H1 (cell line): ENCODE measurements around the gene CYP11A1. TPM values are rescaled to one million over a fixed set of nuclear protein-coding genes. Genes with fewer than 3 reads are reported as not detected.

Experiments
- CTCF ChIA-PET: fragments of 300-600 bp; sonication (Branson Sonifier 250); formaldehyde crosslinking; loops from one replicate; lab custom pipeline; 2021; ENCODE audit not compliant: partially characterized antibody; lab: Charles Lee
- POLR2A ChIA-PET: fragments of 300-600 bp; sonication (Branson Sonifier 250); formaldehyde crosslinking; loops from one replicate; lab custom pipeline; 2021; ENCODE audit warnings: inconsistent platforms; ENCODE audit not compliant: partially characterized antibody; lab: Charles Lee
- DNase-seq, 2 experiments: peaks; one replicate each; pipeline versions ENCODE4 v3.0.0 to v3.0.0-alpha.2; 2010 to 2022; ENCODE audit warnings: low spot score in 2 of 2, low read depth in 1 of 2, mixed read lengths in 1 of 2
- FAIRE-seq: peaks from 2 replicates; lab custom pipeline; 2011; peaks lifted over from hg19 to GRCh38; lab: Jason Lieb, UNC
- H2AFZ ChIP-seq: 2 replicates; pipeline ENCODE4 v1.8.1; 2012; ENCODE audit warnings: low read length, inconsistent platforms
- H2AK5ac ChIP-seq: 2 replicates; pipeline ENCODE4 v1.6.1; 2013; ENCODE audit warnings: low read depth, low read length
- H2BK120ac ChIP-seq: replicated peaks from 2 replicates; pipeline ENCODE3; 2013; ENCODE audit warnings: low read depth, low read length, inconsistent platforms
- H2BK12ac ChIP-seq: 2 replicates; pipeline ENCODE4 v1.6.1; 2013; ENCODE audit warnings: low read depth, low read length
- H2BK15ac ChIP-seq: 2 replicates; pipeline ENCODE4 v1.6.1; 2013; ENCODE audit warnings: low read length
- H2BK20ac ChIP-seq: 2 replicates; pipeline ENCODE4 v1.6.1; 2013; ENCODE audit warnings: low read length
- H2BK5ac ChIP-seq: 2 replicates; pipeline ENCODE4 v1.6.1; 2013; ENCODE audit warnings: low read depth, low read length
- H3K14ac ChIP-seq: 2 replicates; pipeline ENCODE4 v1.6.1; 2013; ENCODE audit warnings: inconsistent platforms; ENCODE audit not compliant: insufficient read length
- H3K18ac ChIP-seq: 2 replicates; pipeline ENCODE4 v1.6.1; 2013; ENCODE audit warnings: low read length; ENCODE audit errors: extremely low read depth
- H3K23ac ChIP-seq: 2 replicates; pipeline ENCODE4 v1.6.1; 2013; ENCODE audit warnings: inconsistent platforms; ENCODE audit not compliant: insufficient read length
- H3K23me2 ChIP-seq: 2 replicates; pipeline ENCODE4 v1.6.1; 2013; ENCODE audit warnings: low read depth, low read length
- H3K27ac ChIP-seq: 2 replicates; pipeline ENCODE4 v1.6.1; 2011; ENCODE audit warnings: low read depth, low read length, inconsistent platforms
- H3K27me3 ChIP-seq, 4 experiments: replicated peaks in 1 of 4; 1 replicate in 1 of 4; 2 replicates in 3 of 4; pipeline versions ENCODE4 v1.6.1 to v1.8.1; 2011 to 2013; ENCODE audit warnings: low read length in 3 of 4, mild to moderate bottlenecking in 3 of 4, inconsistent platforms in 2 of 4, mixed read lengths in 2 of 4, moderate library complexity in 1 of 4; ENCODE audit not compliant: control insufficient read depth in 3 of 4, insufficient read depth in 3 of 4; ENCODE audit errors: extremely low read depth in 1 of 4
- H3K36me3 ChIP-seq, 4 experiments: 2 replicates each; pipeline versions ENCODE4 v1.6.1 to v1.8.1; 2011 to 2013; ENCODE audit warnings: mild to moderate bottlenecking in 4 of 4, low read length in 3 of 4, moderate library complexity in 2 of 4, control low read depth in 1 of 4, inconsistent platforms in 1 of 4; ENCODE audit not compliant: insufficient read depth in 4 of 4, control insufficient read depth in 2 of 4
- H3K4ac ChIP-seq: replicated peaks from 2 replicates; pipeline ENCODE3; 2013; ENCODE audit warnings: low read length, low read depth, mixed read lengths, inconsistent platforms; ENCODE audit not compliant: insufficient read length
- H3K4me1 ChIP-seq, 4 experiments: replicated peaks in 1 of 4; 1 replicate in 1 of 4; 2 replicates in 3 of 4; pipeline versions ENCODE4 v1.6.1 to v1.8.1; 2011 to 2013; ENCODE audit warnings: low read length in 3 of 4, inconsistent platforms in 2 of 4, mixed read lengths in 1 of 4; ENCODE audit not compliant: insufficient read depth in 4 of 4, control insufficient read depth in 3 of 4
- H3K4me2 ChIP-seq, 2 experiments: 2 replicates each; pipeline versions ENCODE4 v1.6.1 to v1.8.1; 2011 to 2013; ENCODE audit warnings: low read depth in 2 of 2, low read length in 2 of 2, control low read depth in 1 of 2, inconsistent platforms in 1 of 2, mild to moderate bottlenecking in 1 of 2; ENCODE audit not compliant: insufficient read depth in 1 of 2
- H3K4me3 ChIP-seq, 4 experiments: fragments of 200-600, 300-600 bp in 1 of 4; sonication (generic), shearing (Covaris generic), sonication (Bioruptor Twin) in 1 of 4; 2 replicates each; pipeline versions ENCODE4 v1.5.1 to v1.8.1; 2011 to 2016; ENCODE audit warnings: low read length in 4 of 4, low read depth in 3 of 4, control low read depth in 2 of 4, inconsistent platforms in 2 of 4, mild to moderate bottlenecking in 2 of 4, mixed read lengths in 1 of 4, moderate library complexity in 1 of 4; ENCODE audit not compliant: insufficient read depth in 2 of 4; ENCODE audit errors: extremely low read depth in 1 of 4
- H3K56ac ChIP-seq: replicated peaks from 2 replicates; pipeline ENCODE3; 2013; ENCODE audit warnings: low read depth, mild to moderate bottlenecking, mixed read lengths, low read length, inconsistent platforms; ENCODE audit not compliant: insufficient read length
- H3K79me1 ChIP-seq: 2 replicates; pipeline ENCODE4 v1.6.1; 2013; ENCODE audit warnings: low read depth, low read length, control low read depth
- H3K79me2 ChIP-seq, 2 experiments: 2 replicates each; pipeline versions ENCODE4 v1.6.1 to v1.8.1; 2012 to 2013; ENCODE audit warnings: low read length in 2 of 2, mild to moderate bottlenecking in 2 of 2, inconsistent platforms in 1 of 2; ENCODE audit not compliant: insufficient read depth in 2 of 2, control insufficient read depth in 1 of 2
- H3K9ac ChIP-seq, 4 experiments: replicated peaks in 1 of 4; 1 replicate in 1 of 4; 2 replicates in 3 of 4; pipeline versions ENCODE4 v1.6.1 to v1.8.1; 2011 to 2013; ENCODE audit warnings: low read depth in 3 of 4, low read length in 3 of 4, control low read depth in 2 of 4, mild to moderate bottlenecking in 2 of 4, moderate library complexity in 2 of 4, inconsistent platforms in 1 of 4; ENCODE audit errors: extremely low read depth in 1 of 4
- H3K9me3 ChIP-seq, 2 experiments: 2 replicates each; pipeline versions ENCODE4 v1.6.1 to v1.8.1; 2012 to 2013; ENCODE audit warnings: mild to moderate bottlenecking in 2 of 2, moderate library complexity in 2 of 2, control low read depth in 1 of 2, inconsistent platforms in 1 of 2, low read depth in 1 of 2, low read length in 1 of 2, mixed read lengths in 1 of 2; ENCODE audit not compliant: insufficient read depth in 2 of 2
- H4K20me1 ChIP-seq, 2 experiments: replicated peaks in 1 of 2; 2 replicates each; pipeline versions ENCODE3 to v1.8.1; 2011 to 2013; ENCODE audit warnings: inconsistent platforms in 2 of 2, low read length in 2 of 2, mild to moderate bottlenecking in 1 of 2; ENCODE audit not compliant: insufficient read depth in 2 of 2, control insufficient read depth in 1 of 2
- H4K5ac ChIP-seq: 2 replicates; pipeline ENCODE4 v1.6.1; 2013; ENCODE audit warnings: low read length, low read depth, mixed read lengths, inconsistent platforms; ENCODE audit not compliant: insufficient read length
- H4K8ac ChIP-seq: 2 replicates; pipeline ENCODE4 v1.8.0; 2013; ENCODE audit warnings: mild to moderate bottlenecking, moderate library complexity, low read length, inconsistent platforms; ENCODE audit not compliant: insufficient read depth; ENCODE audit errors: extremely low read depth
- H4K91ac ChIP-seq: replicated peaks from 2 replicates; pipeline ENCODE3; 2013; ENCODE audit warnings: low read length, mixed read lengths, inconsistent platforms; ENCODE audit not compliant: insufficient read length
- ASH2L ChIP-seq: fragments of 200-600, 300-600 bp; sonication (generic); IDR thresholded peaks from one replicate; pipeline ENCODE4 v1.7.1; 2017; ENCODE audit warnings: low read length
- ATF3 ChIP-seq: IDR thresholded peaks from 2 replicates; pipeline ENCODE4 v1.6.1; 2011; ENCODE audit warnings: low read depth, mild to moderate bottlenecking, low read length; ENCODE audit not compliant: insufficient read depth
- CBX5 ChIP-seq: fragments of 300-800, 300-1000 bp; sonication (generic); IDR thresholded peaks from 2 replicates; pipeline ENCODE4 v1.7.1; 2016; ENCODE audit warnings: antibody characterized with exemption, low read length, low read depth
- HDAC2 ChIP-seq, 2 experiments: fragments of 300-600 bp in 1 of 2; sonication (generic) in 1 of 2; IDR thresholded peaks; 2 replicates each; pipeline ENCODE4 v1.6.1; 2011 to 2012; ENCODE audit warnings: low read depth in 2 of 2, low read length in 2 of 2, mild to moderate bottlenecking in 2 of 2, moderate library complexity in 2 of 2, borderline replicate concordance in 1 of 2, inconsistent platforms in 1 of 2
- KDM4A ChIP-seq: IDR thresholded peaks from one replicate; pipeline ENCODE4 v1.7.1; 2012; ENCODE audit warnings: low read depth, mild to moderate bottlenecking, moderate library complexity, low read length, inconsistent platforms; ENCODE audit not compliant: severe bottlenecking
- KDM5A ChIP-seq: fragments of 200-600 bp; IDR thresholded peaks from 2 replicates; pipeline ENCODE4 v1.7.1; 2012; ENCODE audit warnings: mild to moderate bottlenecking, low read length, inconsistent platforms, mixed read lengths
- MAX ChIP-seq: IDR thresholded peaks from 2 replicates; pipeline ENCODE4 v1.6.1; 2012; ENCODE audit warnings: inconsistent platforms
- NANOG ChIP-seq: IDR thresholded peaks from 2 replicates; pipeline ENCODE4 v1.6.1; 2011; ENCODE audit warnings: low read length, low read depth, mild to moderate bottlenecking, inconsistent platforms; ENCODE audit not compliant: insufficient read depth, poor library complexity, severe bottlenecking
- PHF8 ChIP-seq: fragments of 200-600 bp; sonication (generic); conservative IDR thresholded peaks from 2 replicates; pipeline ENCODE4 v1.7.1; 2012; ENCODE audit warnings: low read depth, mild to moderate bottlenecking, inconsistent platforms, low read length, moderate library complexity
- RAD21 ChIP-seq, 2 experiments: IDR thresholded peaks in 1 of 2; conservative IDR thresholded peaks in 1 of 2; 2 replicates each; pipeline ENCODE4 v1.6.1; 2011; ENCODE audit warnings: low read depth in 2 of 2, low read length in 2 of 2, improper control_type of control experiment in 1 of 2, inconsistent platforms in 1 of 2, mild to moderate bottlenecking in 1 of 2, moderate library complexity in 1 of 2
- RXRA ChIP-seq: IDR thresholded peaks from 2 replicates; pipeline ENCODE4 v1.6.1; 2011; ENCODE audit warnings: low read depth, mild to moderate bottlenecking, low read length, moderate library complexity; ENCODE audit not compliant: insufficient read depth
- YY1 ChIP-seq: IDR thresholded peaks from 2 replicates; pipeline ENCODE4 v1.6.1; 2011; ENCODE audit warnings: low read depth, mild to moderate bottlenecking, low read length
- WGBS, 2 experiments: shearing (Covaris generic) in 1 of 2; methylation state at CpG; one replicate each; pipeline versions ENCODE4 v1.1.6 to v1.1.7; 2013 to 2015; ENCODE audit warnings: low lambda C conversion rate in 2 of 2, mixed read lengths in 2 of 2, inconsistent platforms in 1 of 2, low coverage in 1 of 2, missing lambda C conversion rate in 1 of 2; ENCODE audit not compliant: insufficient replicate concordance in 2 of 2, insufficient coverage in 1 of 2, insufficient read length in 1 of 2; ENCODE audit errors: extremely low coverage in 1 of 2, missing lambda C conversion rate in 1 of 2; 5-methylcytosine and 5-hydroxymethylcytosine counted together
- polyA plus RNA-seq, 7 experiments: library from polyadenylated mRNA; depleted of rRNA in 3 of 7; stranded (reverse) in 5 of 7; unstranded in 2 of 7; fragments of >200 nt in 5 of 7; fragments of 200-250 nt in 2 of 7; gene quantifications; 1 replicate in 5 of 7; 2 replicates in 1 of 7; 4 replicates in 1 of 7; pipeline versions ENCODE4 v1.2.1 to v1.2.3, GENCODE V29; 2011 to 2013; ENCODE audit warnings: missing spikeins in 2 of 7, mixed read lengths in 2 of 7
- total RNA-seq: library from RNA; stranded (reverse); fragmentation: NEBNext Ultra II Directional; extraction: Animal tissue kit (Norgen Biotek cat#: 25700); gene quantifications from 2 replicates; pipeline ENCODE4 v1.2.1, GENCODE V29; 2021

CYP11A1 gene
- total and polyA plus RNA-seq, 2 of the 8 experiments (the other 6 are each of a cell fraction or from before 2014, with no cell fraction given), result 1.9 to 7.2 TPM

DNA sequence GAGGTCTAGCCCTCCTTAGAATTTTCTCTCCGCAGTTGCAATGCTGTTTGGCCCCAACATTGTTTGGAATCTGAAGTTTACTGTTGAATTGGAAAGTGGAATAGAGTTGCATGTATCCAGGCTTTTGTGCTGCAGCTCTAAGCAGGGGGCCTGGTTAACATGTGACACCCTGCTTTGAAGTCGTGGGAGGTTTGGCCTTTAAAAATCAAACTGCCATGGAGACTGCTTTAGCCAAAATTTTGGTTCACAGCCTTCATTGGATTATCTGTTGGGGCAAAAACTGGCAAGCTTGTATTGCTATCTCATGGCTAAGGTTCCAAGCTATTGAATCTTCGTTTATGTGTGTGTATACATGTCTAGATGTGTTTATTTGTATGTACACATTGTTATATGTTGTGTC lies 15.8 kb downstream of the CYP11A1 start:
- H3K4ac ChIP-seq, result no peak overlapping the region
- H2BK120ac ChIP-seq, result peak overlapping the region; percentile 60
- H3K23ac ChIP-seq, result no peak overlapping the region
- no peak overlapping the region for H2BK5ac ChIP-seq
- no peak overlapping the region for H2BK20ac ChIP-seq
- DNase-seq, result no peak
- no peak overlapping the region for H3K18ac ChIP-seq
- WGBS, 2 experiments, result 74% methylated on average over 3 of the region's 3 CpGs; no CpG with 5 or more reads in 1 of the 2 experiments
- no peak overlapping the region for H3K56ac ChIP-seq
- H3K79me1 ChIP-seq, result no peaks in the 10 kb centered on the region
- no peak overlapping the region for H4K8ac ChIP-seq
- H3K9ac ChIP-seq, result no peak overlapping the region
- peaks cover 0 to 13% (median 2%) of the 10 kb centered on the region in 4 experiments; a peak in 3 of 7 replicates for H3K4me1 ChIP-seq
- no peak overlapping the region for H4K5ac ChIP-seq
- no peak overlapping the region for H3K4me3 ChIP-seq
- no peak overlapping the region for H4K91ac ChIP-seq
- CTCF ChIA-PET, result interaction anchor here (0.7 to 1.2 kb wide), 2 partner anchors 8 to 131 kb away, joined by 3 read pairs; no protein-coding TSS in a partner anchor
- no peaks in the 10 kb centered on the region for H4K20me1 ChIP-seq
- POLR2A ChIA-PET, result no interaction called here
- no peak for FAIRE-seq
- H3K9me3 ChIP-seq, result peaks cover 8 to 9% of the 10 kb centered on the region in 2 experiments; a peak in 2 of 4 replicates
- H2AFZ ChIP-seq, result no peak overlapping the region
- H3K14ac ChIP-seq, result no peak overlapping the region
- H2BK15ac ChIP-seq, result no peak overlapping the region
- no peaks in the 10 kb centered on the region for H3K36me3 ChIP-seq
- H2AK5ac ChIP-seq, result no peak overlapping the region
- H3K4me2 ChIP-seq, result no peak overlapping the region; a peak in 1 of 4 replicates
- no peaks in the 10 kb centered on the region for H3K27me3 ChIP-seq
- H3K79me2 ChIP-seq, result no peaks in the 10 kb centered on the region
- H3K23me2 ChIP-seq, result no peaks in the 10 kb centered on the region
- H3K27ac ChIP-seq, result no peak overlapping the region
- H2BK12ac ChIP-seq, result no peak overlapping the region
- no peak for TF ChIP-seq YY1
- TF ChIP-seq PHF8, result no peak
- TF ChIP-seq MAX, result no peak
- TF ChIP-seq ASH2L, result no peak
- no peak for TF ChIP-seq RXRA
- TF ChIP-seq KDM4A, result no peak
- no peak for TF ChIP-seq RAD21 (IDR thresholded peaks at IDR 0.05 in 1 of 2, conservative IDR thresholded peaks at IDR 0.05 in 1 of 2; ENCODE audit: low read depth in 2 of 2, low read length in 2 of 2)
- TF ChIP-seq KDM5A, result no peak
- no peak for TF ChIP-seq NANOG
- no peak for TF ChIP-seq ATF3
- TF ChIP-seq HDAC2 (IDR thresholded peaks at IDR 0.05; ENCODE audit: borderline replicate concordance in 1 of 2, low read depth in 2 of 2, low read length in 2 of 2), result no peak
- TF ChIP-seq CBX5, result no peak
